CD4-positive, alpha-beta memory T cell (primary cell): ENCODE data around the gene OR2W1. TPM values are rescaled to one million over a fixed set of nuclear protein-coding genes. Genes with fewer than 3 reads are reported as not detected.

Source experiments
- CTCF ChIA-PET: fragments of 350-600 bp; sonication (Branson Sonifier 250); formaldehyde crosslinking; loops from one replicate; lab custom pipeline; 2021; ENCODE audit warnings: inconsistent platforms; ENCODE audit not compliant: partially characterized antibody; lab: Charles Lee
- POLR2A ChIA-PET: fragments of 350-600 bp; sonication (Branson Sonifier 250); formaldehyde crosslinking; loops from one replicate; lab custom pipeline; 2021; ENCODE audit not compliant: partially characterized antibody; lab: Charles Lee
- DNase-seq, 5 donors: peaks; one replicate each; pipeline versions ENCODE4 v3.0.0 to v3.0.0-alpha.2; 2020 to 2022; ENCODE audit warnings: mixed read lengths in 1 of 5
- H3K27ac ChIP-seq: one replicate; pipeline ENCODE4 v1.7.0; 2013; ENCODE audit warnings: low read depth, low read length
- H3K27me3 ChIP-seq: 2 replicates; pipeline ENCODE4 v1.7.0; 2013; ENCODE audit warnings: mild to moderate bottlenecking, low read length, moderate library complexity; ENCODE audit not compliant: insufficient read depth
- H3K36me3 ChIP-seq: 2 replicates; pipeline ENCODE4 v1.7.0; 2013; ENCODE audit warnings: mild to moderate bottlenecking, low read length, moderate library complexity; ENCODE audit not compliant: insufficient read depth
- H3K4me1 ChIP-seq: 2 replicates; pipeline ENCODE4 v1.7.0; 2013; ENCODE audit warnings: mild to moderate bottlenecking, low read length, moderate library complexity; ENCODE audit not compliant: insufficient read depth
- H3K4me3 ChIP-seq, 2 donors: one replicate each; pipeline ENCODE4 v1.7.0; 2013; ENCODE audit warnings: low read length in 2 of 2, mild to moderate bottlenecking in 1 of 2
- H3K9me3 ChIP-seq, 2 donors: one replicate each; pipeline ENCODE4 v1.7.0; 2013; ENCODE audit warnings: low read length in 2 of 2, control low read depth in 1 of 2; ENCODE audit not compliant: control insufficient read depth in 1 of 2
- H3K27ac Mint-ChIP-seq, 7 donors: one replicate each; pipeline ENCODE4 v1.8.0; 2020 to 2021; ENCODE audit warnings: mixed read lengths in 7 of 7, mild to moderate bottlenecking in 6 of 7, inconsistent platforms in 3 of 7, moderate library complexity in 3 of 7
- H3K27me3 Mint-ChIP-seq, 2 donors: one replicate each; pipeline ENCODE4 v1.8.0; 2020 to 2021; ENCODE audit warnings: mixed read lengths in 2 of 2
- H3K36me3 Mint-ChIP-seq, 2 donors: one replicate each; pipeline ENCODE4 v1.8.0; 2020 to 2021; ENCODE audit warnings: mixed read lengths in 2 of 2, inconsistent platforms in 1 of 2, mild to moderate bottlenecking in 1 of 2
- H3K4me1 Mint-ChIP-seq, 4 donors: one replicate each; pipeline ENCODE4 v1.8.0; 2020 to 2021; ENCODE audit warnings: mixed read lengths in 4 of 4, mild to moderate bottlenecking in 1 of 4
- H3K4me3 Mint-ChIP-seq, 8 donors: one replicate each; pipeline ENCODE4 v1.8.0; 2020 to 2021; ENCODE audit warnings: mixed read lengths in 8 of 8, mild to moderate bottlenecking in 7 of 8, moderate library complexity in 6 of 8, inconsistent platforms in 3 of 8
- H3K9me3 Mint-ChIP-seq, 8 donors: one replicate each; pipeline ENCODE4 v1.8.0; 2020 to 2021; ENCODE audit warnings: mixed read lengths in 8 of 8, mild to moderate bottlenecking in 5 of 8, inconsistent platforms in 3 of 8, moderate library complexity in 1 of 8
- intact Hi-C: fragments of 100-400 bp; cut with micrococcal nuclease; formaldehyde crosslinking; loops from one replicate; pipeline ENCODE4 v1.15.1; 2023
- polyA plus RNA-seq, 2 donors: library from polyadenylated mRNA; unstranded; fragments of 300-500 nt; fragmentation: Illumina TruSeq; gene quantifications; one replicate each; pipeline ENCODE4 v1.2.3, GENCODE V29; 2021
- total RNA-seq, 2 experiments: library from RNA; stranded (reverse); gene quantifications; one replicate each; pipeline ENCODE4 v1.2.3, GENCODE V29; 2021

Gene OR2W1, protein sequence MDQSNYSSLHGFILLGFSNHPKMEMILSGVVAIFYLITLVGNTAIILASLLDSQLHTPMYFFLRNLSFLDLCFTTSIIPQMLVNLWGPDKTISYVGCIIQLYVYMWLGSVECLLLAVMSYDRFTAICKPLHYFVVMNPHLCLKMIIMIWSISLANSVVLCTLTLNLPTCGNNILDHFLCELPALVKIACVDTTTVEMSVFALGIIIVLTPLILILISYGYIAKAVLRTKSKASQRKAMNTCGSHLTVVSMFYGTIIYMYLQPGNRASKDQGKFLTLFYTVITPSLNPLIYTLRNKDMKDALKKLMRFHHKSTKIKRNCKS
- total RNA-seq = not detected
- not detected for polyA plus RNA-seq

DNA sequence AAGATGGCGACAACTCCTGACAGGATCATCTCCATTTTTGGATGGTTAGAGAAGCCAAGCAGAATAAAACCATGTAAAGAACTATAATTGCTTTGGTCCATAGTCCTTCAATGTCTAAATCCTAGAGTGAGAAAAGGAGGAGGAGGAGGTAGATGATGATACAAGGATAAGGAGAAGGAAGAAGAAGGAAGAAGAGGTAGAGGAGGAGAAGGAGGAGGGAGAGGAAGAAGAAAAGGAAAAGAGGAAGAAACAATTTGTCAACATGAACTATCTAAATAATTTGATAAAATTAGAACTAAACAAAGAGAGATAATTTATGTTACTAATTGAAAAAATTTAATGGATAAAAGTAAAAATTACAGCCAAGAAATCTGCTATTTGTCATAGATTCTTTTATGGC, at the start of gene OR2W1:
TSS of gene OR2W1 (minus strand) at position 101 of the 400 bp plus-strand sequence. CDS start at position 101, 0 bp downstream.
- intact Hi-C loops = no loop called here
- POLR2A ChIA-PET = no interaction called here
- Mint-ChIP-seq H3K27ac (no peak within 1 kb of the TSS), H3K27me3 (peaks cover 30 to 40% of the 10 kb centered on the region in 2 donors), H3K9me3 (peaks cover 0 to 14% (median 5%) of the 10 kb centered on the region in 8 donors), H3K36me3 (no peaks in the 10 kb centered on the region), H3K4me3 (no peak within 1 kb of the TSS), H3K4me1 (no peaks in the 10 kb centered on the region)
- H3K27ac ChIP-seq = no peak within 1 kb of the TSS
- H3K27me3 ChIP-seq = peaks cover 27% of the 10 kb centered on the region
- no peak within 1 kb of the TSS for H3K4me3 ChIP-seq
- no peaks in the 10 kb centered on the region for H3K36me3 ChIP-seq
- CTCF ChIA-PET = no interaction called here
- no peaks in the 10 kb centered on the region for H3K4me1 ChIP-seq
- DNase-seq = no peak
- no peaks in the 10 kb centered on the region for H3K9me3 ChIP-seq

DNA sequence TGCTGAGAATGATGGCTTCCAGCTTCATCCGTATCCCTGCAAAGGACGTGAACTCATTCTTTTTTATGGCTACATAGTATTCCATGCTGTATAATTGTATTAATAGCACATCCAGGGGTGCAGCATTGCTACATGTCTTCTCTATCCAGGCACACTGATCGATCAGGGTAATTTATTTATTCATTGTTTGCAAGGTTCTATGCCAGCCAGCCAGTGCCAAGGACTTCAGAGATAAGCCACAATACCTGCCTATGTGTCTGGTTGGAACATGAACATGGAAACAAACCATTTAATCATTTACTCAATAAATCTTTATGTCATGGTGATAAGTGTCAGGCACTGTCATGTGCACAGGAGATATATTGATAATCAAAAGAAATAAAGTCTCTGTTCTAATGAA, 48.0 kb upstream of the OR2W1 start:
- Mint-ChIP-seq H3K4me3 (no peak overlapping the region), H3K36me3 (no peaks in the 10 kb centered on the region), H3K4me1 (no peaks in the 10 kb centered on the region), H3K27ac (no peak overlapping the region), H3K9me3 (peaks cover 0 to 3% (median 0%) of the 10 kb centered on the region in 8 donors), H3K27me3 (peaks cover 13 to 18% of the 10 kb centered on the region in 2 donors)
- intact Hi-C loops = no loop called here
- no peaks in the 10 kb centered on the region for H3K9me3 ChIP-seq
- POLR2A ChIA-PET = no interaction called here
- no peaks in the 10 kb centered on the region for H3K27me3 ChIP-seq
- H3K36me3 ChIP-seq = no peaks in the 10 kb centered on the region
- H3K4me1 ChIP-seq = no peaks in the 10 kb centered on the region
- CTCF ChIA-PET = no interaction called here
- H3K27ac ChIP-seq = no peak overlapping the region
- no peak for DNase-seq
- H3K4me3 ChIP-seq = no peak overlapping the region

DNA sequence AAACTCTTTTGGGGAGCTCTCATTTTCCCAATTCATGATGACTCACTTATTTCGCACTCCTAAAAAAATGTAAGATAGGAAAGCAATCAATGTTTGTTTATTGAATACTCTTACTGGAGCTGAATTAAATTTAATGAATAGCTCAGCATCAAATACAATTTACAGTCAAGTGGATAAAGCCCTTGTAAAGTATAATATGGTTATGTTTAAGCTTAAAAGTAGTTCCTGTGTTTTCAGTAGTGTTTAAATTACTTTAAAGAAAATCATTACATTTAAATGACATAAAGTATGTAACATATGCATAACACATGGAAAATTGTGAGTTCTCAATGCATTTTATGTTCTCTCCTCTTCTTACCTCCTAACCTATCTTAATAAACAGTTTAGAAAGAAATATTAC, 42.2 kb upstream of the OR2W1 start, which contains the start of gene OR2B3:
TSS of gene OR2B3 (minus strand) at position 101 of the 400 bp plus-strand sequence. CDS start at position 36, 65 bp downstream.
- CTCF ChIA-PET = no interaction called here

DNA sequence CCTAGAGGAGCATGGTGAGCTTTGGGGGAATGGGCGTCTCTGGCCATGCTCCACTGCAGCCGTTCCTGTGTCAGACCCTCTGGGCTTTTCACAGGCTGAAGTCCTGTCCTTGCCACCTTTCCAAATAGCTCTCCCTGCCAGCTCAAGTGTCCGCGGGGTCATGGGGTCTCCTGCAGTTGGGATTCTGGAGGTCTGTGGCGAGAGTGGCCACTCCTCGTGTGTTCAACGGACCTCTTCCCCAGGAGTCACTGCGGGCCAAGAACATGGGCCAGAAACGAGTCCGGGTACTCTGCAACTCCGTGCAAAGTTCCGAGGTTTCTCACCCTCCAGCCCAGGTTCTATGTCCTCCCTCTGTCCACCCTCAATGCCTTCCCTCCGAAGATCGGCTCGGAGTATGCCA, 37.5 kb upstream of the OR2W1 start:
- no peak overlapping the region for H3K27ac ChIP-seq
- peaks cover 0 to 3% (median 1%) of the 10 kb centered on the region in 4 donors for H3K4me1 Mint-ChIP-seq
- ChIA-PET POLR2A (no interaction called here), CTCF (no interaction called here)
- H3K9me3 Mint-ChIP-seq = no peaks in the 10 kb centered on the region
- H3K4me1 ChIP-seq = no peaks in the 10 kb centered on the region
- H3K4me3 Mint-ChIP-seq = no peak overlapping the region
- intact Hi-C loops = no loop called here
- no peak for DNase-seq
- no peaks in the 10 kb centered on the region for H3K27me3 ChIP-seq
- peaks cover 7 to 11% of the 10 kb centered on the region in 2 donors for H3K27me3 Mint-ChIP-seq
- no peaks in the 10 kb centered on the region for H3K9me3 ChIP-seq
- H3K36me3 ChIP-seq = no peaks in the 10 kb centered on the region
- no peaks in the 10 kb centered on the region for H3K36me3 Mint-ChIP-seq
- H3K4me3 ChIP-seq = no peak overlapping the region
- H3K27ac Mint-ChIP-seq = no peak overlapping the region

More for the DNA sequence above, 42.2 kb upstream of the OR2W1 start, which contains the start of gene OR2B3:
- Histone ChIP-seq H3K27me3 (no peaks in the 10 kb centered on the region), H3K4me3 (no peak within 1 kb of the TSS), H3K27ac (no peak within 1 kb of the TSS), H3K9me3 (no peaks in the 10 kb centered on the region), H3K4me1 (no peaks in the 10 kb centered on the region), H3K36me3 (no peaks in the 10 kb centered on the region)
- Mint-ChIP-seq H3K9me3 (peaks cover 0 to 1% (median 0%) of the 10 kb centered on the region in 8 donors), H3K36me3 (no peaks in the 10 kb centered on the region), H3K27ac (no peak within 1 kb of the TSS), H3K4me3 (no peak within 1 kb of the TSS), H3K4me1 (no peaks in the 10 kb centered on the region), H3K27me3 (peaks cover 18 to 20% of the 10 kb centered on the region in 2 donors)
- no peak for DNase-seq
- intact Hi-C loops = no loop called here
- POLR2A ChIA-PET = no interaction called here

DNA sequence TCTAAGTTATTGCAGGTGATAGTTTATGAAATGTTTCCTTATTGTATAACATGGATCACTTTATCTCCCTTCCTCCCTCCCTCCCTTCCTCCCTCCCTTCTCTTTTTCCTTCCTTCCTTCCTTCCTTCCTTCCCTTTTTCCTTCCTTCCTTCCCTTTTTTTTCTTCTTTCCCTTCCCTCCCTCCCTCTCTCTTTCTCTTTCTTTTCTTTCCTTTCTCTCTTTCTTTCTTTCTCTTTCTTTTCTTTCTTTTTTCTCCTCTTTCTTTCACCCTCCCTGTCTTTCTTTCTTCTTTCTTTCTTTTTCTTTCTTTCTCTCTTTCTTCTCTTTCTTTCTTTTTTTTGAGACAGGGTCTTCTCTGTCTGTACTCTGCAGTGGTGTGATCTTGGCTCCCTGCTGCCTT, 36.3 kb upstream of the OR2W1 start:
- no peaks in the 10 kb centered on the region for H3K4me1 ChIP-seq
- no peaks in the 10 kb centered on the region for H3K36me3 Mint-ChIP-seq
- DNase-seq = no peak
- CTCF ChIA-PET = no interaction called here
- no peaks in the 10 kb centered on the region for H3K9me3 ChIP-seq
- peaks cover 0 to 3% (median 1%) of the 10 kb centered on the region in 4 donors for H3K4me1 Mint-ChIP-seq
- no peak overlapping the region for H3K27ac ChIP-seq
- no peak overlapping the region for H3K4me3 Mint-ChIP-seq
- H3K27ac Mint-ChIP-seq = no peak overlapping the region
- no peaks in the 10 kb centered on the region for H3K36me3 ChIP-seq
- no peaks in the 10 kb centered on the region for H3K27me3 ChIP-seq
- H3K4me3 ChIP-seq = no peak overlapping the region
- intact Hi-C loops = no loop called here
- POLR2A ChIA-PET = no interaction called here
- no peaks in the 10 kb centered on the region for H3K9me3 Mint-ChIP-seq
- peaks cover 2 to 6% of the 10 kb centered on the region in 2 donors for H3K27me3 Mint-ChIP-seq

DNA sequence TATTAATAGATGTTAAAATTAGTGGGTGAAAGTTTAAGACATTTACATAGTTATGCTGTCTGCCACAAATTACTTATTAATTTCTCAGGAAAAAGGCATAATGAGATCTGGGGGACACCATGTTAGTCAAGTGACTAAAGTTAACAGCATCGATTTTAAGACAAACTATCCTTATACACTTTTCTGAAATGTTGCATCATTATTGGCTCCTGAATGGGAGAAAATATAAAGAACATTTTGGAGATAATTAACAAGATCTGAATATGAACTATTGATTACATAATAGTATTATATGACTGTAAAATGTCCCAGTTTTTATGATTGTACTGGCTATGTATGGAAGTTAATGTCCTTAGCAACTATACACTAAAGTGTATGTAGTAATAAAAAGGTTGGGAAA, 34.2 kb upstream of the OR2W1 start:
- Mint-ChIP-seq H3K36me3 (no peaks in the 10 kb centered on the region), H3K27ac (no peak overlapping the region), H3K4me3 (no peak overlapping the region), H3K9me3 (no peaks in the 10 kb centered on the region), H3K27me3 (peaks cover 4 to 9% of the 10 kb centered on the region in 2 donors), H3K4me1 (peaks cover 0 to 3% (median 1%) of the 10 kb centered on the region in 4 donors)
- ChIA-PET CTCF (no interaction called here), POLR2A (no interaction called here)
- intact Hi-C loops = no loop called here
- H3K4me1 ChIP-seq = no peaks in the 10 kb centered on the region
- no peak for DNase-seq
- no peak overlapping the region for H3K27ac ChIP-seq
- no peaks in the 10 kb centered on the region for H3K9me3 ChIP-seq
- no peaks in the 10 kb centered on the region for H3K27me3 ChIP-seq
- H3K36me3 ChIP-seq = no peaks in the 10 kb centered on the region
- no peak overlapping the region for H3K4me3 ChIP-seq

DNA sequence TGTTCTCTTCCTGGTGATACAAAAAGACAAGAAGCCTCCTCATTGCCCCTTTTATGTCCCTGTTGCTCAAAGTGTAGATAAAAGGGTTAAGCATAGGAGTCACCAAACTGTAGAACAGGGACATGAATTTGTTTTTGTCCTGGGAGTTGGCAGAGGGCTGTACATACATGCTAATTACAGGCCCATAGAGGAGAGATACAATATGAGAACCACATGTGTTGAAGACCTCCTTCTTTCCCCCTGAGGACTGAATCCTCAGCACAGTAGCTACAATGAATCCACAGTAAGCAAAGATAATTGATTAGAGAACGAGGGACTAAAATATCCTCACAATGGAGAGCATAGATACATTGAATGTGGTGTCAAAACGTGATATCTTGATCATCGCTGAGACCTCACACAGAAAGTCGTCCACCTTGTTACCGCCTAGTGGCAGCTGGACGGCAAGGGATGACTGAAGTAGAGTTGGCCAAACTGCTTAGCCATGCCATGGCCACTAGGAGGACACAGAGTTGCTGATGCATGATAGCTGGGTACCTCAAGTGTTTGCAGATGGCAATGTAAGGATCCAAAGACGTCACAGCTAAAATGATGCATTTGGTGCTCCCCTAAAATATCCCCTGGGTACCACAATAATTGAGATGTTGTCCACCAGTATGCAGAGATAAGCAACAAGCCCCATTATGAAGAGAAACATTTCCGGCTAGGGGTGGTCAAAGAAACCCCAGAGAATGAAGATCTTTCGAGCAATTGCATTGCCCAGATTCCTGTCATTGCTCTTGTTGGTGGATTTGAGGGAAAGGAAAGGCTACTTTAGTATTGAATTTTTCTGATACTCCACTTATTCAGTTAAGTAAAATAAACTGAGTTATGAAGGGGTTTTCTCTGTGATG, 27.1 kb upstream of the OR2W1 start:
- CTCF ChIA-PET = no interaction called here
- DNase-seq = no peak
- H3K4me1 ChIP-seq = no peaks in the 10 kb centered on the region

More for the DNA sequence above, 27.1 kb upstream of the OR2W1 start:
- Mint-ChIP-seq H3K9me3 (peaks cover 0 to 9% (median 4%) of the 10 kb centered on the region in 8 donors), H3K36me3 (peaks cover 0 to 1% of the 10 kb centered on the region in 2 donors), H3K27ac (no peak overlapping the region), H3K4me3 (no peak overlapping the region), H3K4me1 (no peaks in the 10 kb centered on the region), H3K27me3 (peaks cover 22% of the 10 kb centered on the region in 2 donors)
- H3K36me3 ChIP-seq = no peaks in the 10 kb centered on the region
- H3K9me3 ChIP-seq = no peaks in the 10 kb centered on the region
- intact Hi-C loops = no loop called here
- peaks cover 9% of the 10 kb centered on the region for H3K27me3 ChIP-seq
- H3K27ac ChIP-seq = no peak overlapping the region
- H3K4me3 ChIP-seq = no peak overlapping the region
- POLR2A ChIA-PET = no interaction called here
